Colonic mucosa (tissue), 4 donors: Measurements from ENCODE around the gene LTBR. TPM values are rescaled to one million over a fixed set of nuclear protein-coding genes. Genes with fewer than 3 reads are reported as not detected.

ENCODE experiments used
- DNase-seq: peaks from one replicate; pipeline ENCODE4 v3.0.0-alpha.2; 2020
- H3K27ac ChIP-seq: fragments of 200-600 bp; one replicate; pipeline ENCODE4 v1.8.0; 2021
- H3K27me3 ChIP-seq: fragments of 200-600 bp; one replicate; pipeline ENCODE4 v1.8.0; 2021
- H3K36me3 ChIP-seq: fragments of 200-600 bp; one replicate; pipeline ENCODE4 v1.8.0; 2021
- H3K4me1 ChIP-seq: fragments of 200-600 bp; one replicate; pipeline ENCODE4 v1.8.0; 2021; ENCODE audit warnings: mild to moderate bottlenecking
- H3K4me3 ChIP-seq: fragments of 200-600 bp; one replicate; pipeline ENCODE4 v1.8.0; 2021
- H3K9ac ChIP-seq, 2 donors: one replicate each; pipeline ENCODE4 v1.7.0; 2013; ENCODE audit warnings: control low read depth in 2 of 2, low read depth in 2 of 2, low read length in 2 of 2
- H3K9me3 ChIP-seq: fragments of 200-600 bp; one replicate; pipeline ENCODE4 v1.8.0; 2021
- intact Hi-C: fragments of 100-400 bp; cut with DNase I; formaldehyde crosslinking; loops from one replicate; pipeline ENCODE4 v1.14.1; 2022
- total RNA-seq, 2 donors: library from RNA; stranded (reverse); fragmentation: NEBNext Ultra II Directional in 1 of 2; extraction: Animal tissue kit (Norgen Biotek cat#: 25700) in 1 of 2; gene quantifications; one replicate each; pipeline ENCODE4 v1.2.1, GENCODE V29; 2021
- TF ChIP-seq, protein P1 (sequence below): fragments of 200-600 bp; IDR thresholded peaks from one replicate; pipeline ENCODE4 v1.8.0; 2022; ENCODE audit warnings: antibody characterized with exemption, mild to moderate bottlenecking
- donor health status: healthy.
- donor health status: DM: no; HTN: no; CAD: no.
- donor health status: DM: no; HTN: no; CAD: no.

LTBR gene
- total RNA-seq, 2 donors from 2014 or later = 84.8 to 129 TPM

DNA sequence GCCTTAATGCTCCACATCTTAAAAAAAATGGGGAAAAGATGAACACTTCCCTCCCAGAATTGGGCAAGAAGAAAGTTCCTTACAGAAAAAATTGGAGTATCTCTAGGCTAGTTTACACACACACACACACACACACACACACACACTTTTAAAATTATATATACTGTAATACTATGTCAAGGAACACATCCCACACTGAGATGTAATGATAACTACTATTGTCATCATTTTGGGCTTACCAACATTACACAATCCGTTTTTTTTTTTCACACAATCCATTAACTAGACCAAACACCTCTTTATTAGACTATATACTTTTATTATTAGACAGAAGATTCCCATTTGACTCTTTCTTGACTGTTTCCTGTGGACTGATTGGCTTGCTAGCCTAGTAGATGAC, 2.5 kb downstream of the LTBR start:
- peaks cover 10% of the 10 kb centered on the region for H3K4me1 ChIP-seq

GRCh38 chr12:6387541-6387940, 3.6 kb downstream of the LTBR start:
- no peak overlapping the region for H3K27ac ChIP-seq
- intact Hi-C loops = loop anchor here (5.0 kb wide), 1 partner anchor 60 kb away; no protein-coding TSS in a partner anchor
- H3K9ac ChIP-seq = peak overlapping the region; percentile 2 to 28
- H3K27me3 ChIP-seq = no peaks in the 10 kb centered on the region
- TF ChIP-seq, protein P1, sequence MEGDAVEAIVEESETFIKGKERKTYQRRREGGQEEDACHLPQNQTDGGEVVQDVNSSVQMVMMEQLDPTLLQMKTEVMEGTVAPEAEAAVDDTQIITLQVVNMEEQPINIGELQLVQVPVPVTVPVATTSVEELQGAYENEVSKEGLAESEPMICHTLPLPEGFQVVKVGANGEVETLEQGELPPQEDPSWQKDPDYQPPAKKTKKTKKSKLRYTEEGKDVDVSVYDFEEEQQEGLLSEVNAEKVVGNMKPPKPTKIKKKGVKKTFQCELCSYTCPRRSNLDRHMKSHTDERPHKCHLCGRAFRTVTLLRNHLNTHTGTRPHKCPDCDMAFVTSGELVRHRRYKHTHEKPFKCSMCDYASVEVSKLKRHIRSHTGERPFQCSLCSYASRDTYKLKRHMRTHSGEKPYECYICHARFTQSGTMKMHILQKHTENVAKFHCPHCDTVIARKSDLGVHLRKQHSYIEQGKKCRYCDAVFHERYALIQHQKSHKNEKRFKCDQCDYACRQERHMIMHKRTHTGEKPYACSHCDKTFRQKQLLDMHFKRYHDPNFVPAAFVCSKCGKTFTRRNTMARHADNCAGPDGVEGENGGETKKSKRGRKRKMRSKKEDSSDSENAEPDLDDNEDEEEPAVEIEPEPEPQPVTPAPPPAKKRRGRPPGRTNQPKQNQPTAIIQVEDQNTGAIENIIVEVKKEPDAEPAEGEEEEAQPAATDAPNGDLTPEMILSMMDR = no peak
- DNase-seq = no peak
- no peaks in the 10 kb centered on the region for H3K9me3 ChIP-seq
- H3K4me3 ChIP-seq = no peak overlapping the region
- no peaks in the 10 kb centered on the region for H3K36me3 ChIP-seq
- H3K4me1 ChIP-seq = peaks cover 10% of the 10 kb centered on the region

More for the DNA sequence above, 2.5 kb downstream of the LTBR start:
- Histone ChIP-seq H3K9ac (peak overlapping the region in 1 of 2 donors; percentile 51), H3K4me3 (no peak overlapping the region), H3K27ac (no peak overlapping the region), H3K27me3 (no peaks in the 10 kb centered on the region), H3K9me3 (no peaks in the 10 kb centered on the region), H3K36me3 (no peaks in the 10 kb centered on the region)
- TF ChIP-seq, protein P1 = no peak
- DNase-seq = no peak
- intact Hi-C loops = loop anchor here (5.0 kb wide), 1 partner anchor 59 kb away; no protein-coding TSS in a partner anchor

DNA sequence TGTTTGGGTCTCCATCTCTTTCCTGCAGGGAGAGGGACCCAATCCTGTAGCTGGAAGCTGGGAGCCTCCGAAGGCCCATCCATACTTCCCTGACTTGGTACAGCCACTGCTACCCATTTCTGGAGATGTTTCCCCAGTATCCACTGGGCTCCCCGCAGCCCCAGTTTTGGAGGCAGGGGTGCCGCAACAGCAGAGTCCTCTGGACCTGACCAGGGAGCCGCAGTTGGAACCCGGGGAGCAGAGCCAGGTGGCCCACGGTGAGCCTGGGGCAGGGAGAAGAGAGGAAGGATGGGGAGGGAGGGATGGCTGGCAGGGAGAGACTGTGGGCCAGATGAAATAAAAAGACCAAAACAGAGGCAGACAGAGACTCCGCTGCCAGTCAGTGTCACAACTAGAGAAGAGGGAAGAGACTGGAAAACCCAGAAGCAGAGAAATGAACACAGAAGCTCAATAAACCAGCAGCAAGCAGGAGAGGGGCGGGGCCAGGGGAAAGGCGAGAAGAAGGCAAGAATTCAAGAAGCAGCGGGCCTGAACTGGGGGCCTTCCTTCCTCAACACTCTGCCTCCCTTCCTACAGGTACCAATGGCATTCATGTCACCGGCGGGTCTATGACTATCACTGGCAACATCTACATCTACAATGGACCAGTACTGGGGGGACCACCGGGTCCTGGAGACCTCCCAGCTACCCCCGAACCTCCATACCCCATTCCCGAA, 6.3 kb downstream of the LTBR start:
- H3K4me3 ChIP-seq = no peak overlapping the region
- DNase-seq = peak; percentile 63
- peak overlapping the region; percentile 83 for H3K27ac ChIP-seq
- TF ChIP-seq, protein P1 = no peak
- no peaks in the 10 kb centered on the region for H3K36me3 ChIP-seq
- no peaks in the 10 kb centered on the region for H3K27me3 ChIP-seq
- intact Hi-C loops = no loop called here
- H3K9ac ChIP-seq = peak overlapping the region; percentile 28 to 71
- H3K9me3 ChIP-seq = no peaks in the 10 kb centered on the region
- peaks cover 9% of the 10 kb centered on the region for H3K4me1 ChIP-seq

- Histone ChIP-seq H3K9me3 (no peaks in the 10 kb centered on the region), H3K27me3 (no peaks in the 10 kb centered on the region), H3K36me3 (no peaks in the 10 kb centered on the region), H3K4me1 (peaks cover 9% of the 10 kb centered on the region), H3K4me3 (no peak overlapping the region), H3K27ac (peak overlapping the region; percentile 83), H3K9ac (peak overlapping the region in 1 of 2 donors; percentile 71)
- no peak for DNase-seq
- intact Hi-C loops = no loop called here
- TF ChIP-seq, protein P1 = no peak
These were observed 7.1 kb downstream of the LTBR start for GRCh38 chr12:6391013-6391412.

DNA sequence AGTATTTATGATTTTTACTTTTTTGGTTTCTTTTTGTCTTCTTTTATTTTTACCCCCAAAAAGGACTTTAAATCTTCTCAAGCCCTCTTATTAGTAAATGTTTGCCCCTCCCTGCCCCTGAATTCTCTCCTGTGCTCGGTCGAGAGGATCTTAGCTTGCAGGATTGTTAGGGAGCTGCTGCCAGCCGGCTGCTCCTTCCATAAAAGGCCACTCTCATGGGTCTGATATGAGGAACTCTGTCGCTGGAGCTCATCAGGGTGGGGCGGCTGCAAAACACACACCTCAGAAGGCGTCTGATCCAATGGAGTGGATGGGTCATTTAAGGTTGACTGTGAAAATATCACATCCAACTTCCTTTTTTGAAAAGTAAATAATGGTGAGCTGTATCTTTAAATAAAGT, 8.5 kb downstream of the LTBR start:
- Histone ChIP-seq H3K9me3 (no peaks in the 10 kb centered on the region), H3K9ac (peak overlapping the region; percentile 28 to 71), H3K4me3 (no peak overlapping the region), H3K27me3 (no peaks in the 10 kb centered on the region), H3K36me3 (no peaks in the 10 kb centered on the region), H3K4me1 (peaks cover 9% of the 10 kb centered on the region), H3K27ac (peak overlapping the region; percentile 83)
- peak; percentile 90 for DNase-seq
- TF ChIP-seq, protein P1 = no peak
- intact Hi-C loops = no loop called here
